ENCODE measurements around the gene DLGAP4. TPM values are rescaled to one million over a fixed set of nuclear protein-coding genes. Genes with fewer than 3 reads are reported as not detected.

The DLGAP4 gene
- total and polyA plus RNA-seq, 10 of the 15 experiments (the other 5 are each of a cell fraction or from before 2014, with no cell fraction given) = 0.42 to 43.3 (median 19.0) TPM

- no peak for TF ChIP-seq GATAD2B (conservative IDR thresholded peaks at IDR 0.05; ENCODE audit: low read depth)
- TF ChIP-seq ATF7 (IDR thresholded peaks at IDR 0.05; ENCODE audit: low read depth) = no peak
- TF ChIP-seq BCL3 (IDR thresholded peaks at IDR 0.05; ENCODE audit: borderline replicate concordance, insufficient read depth, low read depth, low read length, poor library complexity, severe bottlenecking) = no peak
- TF ChIP-seq, protein P1, sequence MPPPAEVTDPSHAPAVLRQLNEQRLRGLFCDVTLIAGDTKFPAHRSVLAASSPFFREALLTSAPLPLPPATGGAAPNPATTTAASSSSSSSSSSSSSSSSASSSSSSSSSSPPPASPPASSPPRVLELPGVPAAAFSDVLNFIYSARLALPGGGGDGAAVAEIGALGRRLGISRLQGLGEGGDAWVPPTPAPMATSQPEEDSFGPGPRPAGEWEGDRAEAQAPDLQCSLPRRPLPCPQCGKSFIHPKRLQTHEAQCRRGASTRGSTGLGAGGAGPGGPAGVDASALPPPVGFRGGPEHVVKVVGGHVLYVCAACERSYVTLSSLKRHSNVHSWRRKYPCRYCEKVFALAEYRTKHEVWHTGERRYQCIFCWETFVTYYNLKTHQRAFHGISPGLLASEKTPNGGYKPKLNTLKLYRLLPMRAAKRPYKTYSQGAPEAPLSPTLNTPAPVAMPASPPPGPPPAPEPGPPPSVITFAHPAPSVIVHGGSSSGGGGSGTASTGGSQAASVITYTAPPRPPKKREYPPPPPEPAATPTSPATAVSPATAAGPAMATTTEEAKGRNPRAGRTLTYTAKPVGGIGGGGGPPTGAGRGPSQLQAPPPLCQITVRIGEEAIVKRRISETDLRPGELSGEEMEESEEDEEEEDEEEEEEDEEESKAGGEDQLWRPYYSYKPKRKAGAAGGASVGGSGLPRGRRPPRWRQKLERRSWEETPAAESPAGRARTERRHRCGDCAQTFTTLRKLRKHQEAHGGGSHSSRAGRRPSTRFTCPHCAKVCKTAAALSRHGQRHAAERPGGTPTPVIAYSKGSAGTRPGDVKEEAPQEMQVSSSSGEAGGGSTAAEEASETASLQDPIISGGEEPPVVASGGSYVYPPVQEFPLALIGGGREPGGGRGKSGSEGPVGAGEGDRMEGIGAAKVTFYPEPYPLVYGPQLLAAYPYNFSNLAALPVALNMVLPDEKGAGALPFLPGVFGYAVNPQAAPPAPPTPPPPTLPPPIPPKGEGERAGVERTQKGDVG (CRISPR knock-in tag; IDR thresholded peaks at IDR 0.05) = no peak
Measured at GRCh38 chr20:36360429-36360828, 54.3 kb downstream of the DLGAP4 start (continued).

- no TSS peak for BruUV-seq (replicated peaks)
- in situ Hi-C loops (cut with MboI) = no loop called here
- no peak for ATAC-seq
Measured at GRCh38 chr20:36361406-36361805, 55.3 kb downstream of the DLGAP4 start.

More at GRCh38 chr20:36361406-36361805, 55.3 kb downstream of the DLGAP4 start:
- TF ChIP-seq E2F4 (IDR thresholded peaks at IDR 0.05; ENCODE audit: low read depth, low read length) = no peak
- TF ChIP-seq EGR1 (IDR thresholded peaks at IDR 0.05; ENCODE audit: borderline replicate concordance in 1 of 2, low read depth in 2 of 2, low read length in 2 of 2) = no peak
- no peak for TF ChIP-seq KLF5 (IDR thresholded peaks at IDR 0.05; ENCODE audit: partially characterized antibody)
- ChIA-PET CTCF (no interaction called here), POLR2A (no interaction called here), RAD21 (ENCODE audit: unreplicated experiment) (no interaction called here), SMC1A (ENCODE audit: uncharacterized antibody, unreplicated experiment) (no interaction called here)
- Histone ChIP-seq H2AFZ (ENCODE audit: control insufficient read depth, low read depth, low read length) (no peak overlapping the region), H3K27me3 (replicated peaks in 1 of 2; ENCODE audit: control insufficient read depth in 2 of 2, insufficient read depth in 2 of 2, low read length in 1 of 2) (peaks cover 2 to 10% of the 10 kb centered on the region in 2 experiments; a peak in 3 of 4 replicates), H3K79me2 (ENCODE audit: control insufficient read depth, insufficient read depth, low read length) (no peaks in the 10 kb centered on the region), H3K4me2 (ENCODE audit: control insufficient read depth, insufficient read depth) (no peak overlapping the region), H3K9ac (ENCODE audit: control insufficient read depth, insufficient read depth, low read length) (no peak overlapping the region), H3K27ac (ENCODE audit: control insufficient read depth, insufficient read depth) (no peak overlapping the region), H3K36me3 (ENCODE audit: control insufficient read depth in 2 of 2, insufficient read depth in 2 of 2, low read length in 1 of 2) (no peaks in the 10 kb centered on the region), H4K20me1 (ENCODE audit: control insufficient read depth, insufficient read depth) (no peaks in the 10 kb centered on the region), H3K4me3 (no peak overlapping the region), H3K9me3 (replicated peaks; ENCODE audit: control insufficient read depth, insufficient read depth, low read length) (no peaks in the 10 kb centered on the region), H3K4me1 (ENCODE audit: control insufficient read depth, insufficient read depth, low read length) (no peaks in the 10 kb centered on the region)
- no peak for FAIRE-seq
- no peak for DNase-seq (ENCODE audit: low read depth, low spot score)
- intact Hi-C loops (cut with micrococcal nuclease; ENCODE audit: unreplicated experiment) = no loop called here
- 14% methylated on average over 9 of the region's 9 CpGs for WGBS (ENCODE audit: insufficient coverage, insufficient replicate concordance, low lambda C conversion rate, missing lambda C conversion rate)

Data from GM12878 (cell line).